HCT116 (cell line): ENCODE measurements around the gene STK39. TPM values are rescaled to one million over a fixed set of nuclear protein-coding genes. Genes with fewer than 3 reads are reported as not detected.

Source experiments
- ATAC-seq: fragments of 200-7000 bp; cut with Tn5 transposase; 2 replicates; pipeline ENCODE4 v1.9.1; 2020; ENCODE audit warnings: mild to moderate bottlenecking, moderate library complexity
- BruUV-seq: library from RNA; stranded (reverse); fragments of 400-500 nt; replicated peaks from 2 replicates; lab custom pipeline; 2021; lab: Mats Ljungman, UMichigan
- CTCF ChIA-PET: fragments of 300-600 bp; sonication (Branson Sonifier 250); formaldehyde crosslinking; loops from one replicate; lab custom pipeline; 2021; ENCODE audit warnings: antibody characterized with exemption; lab: Charles Lee
- POLR2A ChIA-PET: fragments of 300-600, 350-600 bp; sonication (Branson Sonifier 250); formaldehyde crosslinking; loops from one replicate; lab custom pipeline; 2021; ENCODE audit warnings: antibody characterized with exemption; lab: Charles Lee
- RAD21 ChIA-PET, 2 experiments: fragments of 300-600 bp; sonication (Branson Sonifier 250); formaldehyde crosslinking; loops; one replicate each; lab custom pipeline; 2023; ENCODE audit warnings: low total read pairs in 2 of 2; ENCODE audit not compliant: uncharacterized antibody in 2 of 2, unreplicated experiment in 2 of 2, low non-redundant PET in 1 of 2; lab: Charles Lee
- DNase-seq: peaks from one replicate; pipeline ENCODE4 v3.0.0-alpha.2; 2010; ENCODE audit warnings: low read depth, low spot score
- H2AFZ ChIP-seq: fragments of 200-600 bp; shearing (Covaris generic), sonication (generic); 2 replicates; pipeline ENCODE4 v1.6.1; 2017; ENCODE audit warnings: low read depth, mixed run types, mixed read lengths, antibody characterized with exemption, low read length; ENCODE audit not compliant: poor library complexity, severe bottlenecking
- H3K27ac ChIP-seq: 2 replicates; pipeline ENCODE4 v1.5.1; 2012; ENCODE audit warnings: low read depth, low read length
- H3K27me3 ChIP-seq: fragments of 200-600 bp; sonication (generic); 2 replicates; pipeline ENCODE4 v1.6.1; 2016; ENCODE audit warnings: mixed run types, low read length, mixed read lengths; ENCODE audit not compliant: insufficient read depth
- H3K36me3 ChIP-seq, 2 experiments: fragments of 200-500 bp in 1 of 2; fragments of 200-600 bp in 1 of 2; sonication (Bioruptor generic) in 1 of 2; sonication (generic) in 1 of 2; 2 replicates each; pipeline versions ENCODE4 v1.5.1 to v1.6.1; 2014 to 2016; ENCODE audit warnings: low read length in 2 of 2, inconsistent platforms in 1 of 2, mixed read lengths in 1 of 2, mixed run types in 1 of 2; ENCODE audit not compliant: insufficient read depth in 2 of 2, control insufficient read depth in 1 of 2
- H3K4me1 ChIP-seq, 2 experiments: fragments of 200-600 bp in 1 of 2; sonication (generic) in 1 of 2; 2 replicates each; pipeline versions ENCODE4 v1.5.1 to v1.6.1; 2012 to 2017; ENCODE audit warnings: low read length in 2 of 2, inconsistent platforms in 1 of 2, mild to moderate bottlenecking in 1 of 2, mixed read lengths in 1 of 2, mixed run types in 1 of 2, moderate library complexity in 1 of 2; ENCODE audit not compliant: insufficient read depth in 2 of 2, control insufficient read depth in 1 of 2
- H3K4me2 ChIP-seq: fragments of 200-600 bp; sonication (generic); 2 replicates; pipeline ENCODE4 v1.6.1; 2017; ENCODE audit warnings: mixed run types, low read length, mixed read lengths
- H3K4me3 ChIP-seq, 2 experiments: fragments of 200-600 bp in 1 of 2; sonication (generic) in 1 of 2; replicated peaks in 1 of 2; 2 replicates each; pipeline ENCODE4 v1.5.1; 2011 to 2016; ENCODE audit warnings: low read length in 2 of 2, control low read depth in 1 of 2, low read depth in 1 of 2, mild to moderate bottlenecking in 1 of 2, mixed read lengths in 1 of 2, mixed run types in 1 of 2
- H3K79me2 ChIP-seq: fragments of 200-600 bp; sonication (generic); 2 replicates; pipeline ENCODE4 v1.6.1; 2017; ENCODE audit warnings: mild to moderate bottlenecking, mixed run types, low read length, moderate library complexity, mixed read lengths; ENCODE audit not compliant: insufficient read depth
- H3K9ac ChIP-seq: fragments of 200-600 bp; sonication (generic); 2 replicates; pipeline ENCODE4 v1.6.1; 2016; ENCODE audit warnings: low read length, mixed read lengths
- H3K9me2 ChIP-seq: fragments of 200-600 bp; sonication (generic), shearing (Covaris generic); 2 replicates; pipeline ENCODE4 v1.6.1; 2017; ENCODE audit warnings: mixed run types, mild to moderate bottlenecking, moderate library complexity; ENCODE audit not compliant: insufficient read depth
- H3K9me3 ChIP-seq, 2 experiments: fragments of 200-500 bp in 1 of 2; fragments of 200-600 bp in 1 of 2; sonication (Bioruptor generic) in 1 of 2; sonication (generic) in 1 of 2; 2 replicates each; pipeline ENCODE4 v1.6.1; 2014 to 2017; ENCODE audit warnings: low read length in 2 of 2, mixed read lengths in 2 of 2, inconsistent platforms in 1 of 2, low read depth in 1 of 2, mild to moderate bottlenecking in 1 of 2, mixed run types in 1 of 2, moderate library complexity in 1 of 2; ENCODE audit not compliant: control insufficient read depth in 1 of 2, insufficient read depth in 1 of 2
- H4K20me1 ChIP-seq: fragments of 200-600 bp; sonication (generic), shearing (Covaris generic); 2 replicates; pipeline ENCODE4 v1.6.1; 2017; ENCODE audit warnings: mixed run types, mild to moderate bottlenecking, moderate library complexity; ENCODE audit not compliant: insufficient read depth
- CBX3 ChIP-seq: IDR thresholded peaks from 2 replicates; pipeline ENCODE4 v1.6.1; 2012; ENCODE audit warnings: low read depth
- EZH2 ChIP-seq: fragments of 200-600 bp; sonication (generic); IDR thresholded peaks from 2 replicates; pipeline ENCODE4 v1.6.1; 2017; ENCODE audit warnings: antibody characterized with exemption, mixed run types
- POLR2A ChIP-seq: IDR thresholded peaks from 2 replicates; pipeline ENCODE4 v1.7.0; 2011; ENCODE audit warnings: borderline replicate concordance; ENCODE audit not compliant: insufficient read depth, insufficient read length; ENCODE audit errors: extremely low read depth
- POLR2AphosphoS5 ChIP-seq: IDR thresholded peaks from 2 replicates; pipeline ENCODE4 v1.6.1; 2011; ENCODE audit warnings: mild to moderate bottlenecking, low read depth, low read length, moderate library complexity
- intact Hi-C: fragments of 100-400 bp; cut with micrococcal nuclease; formaldehyde crosslinking; loops from 2 replicates; pipeline ENCODE4 v1.10.0; 2022
- total RNA-seq: library from RNA; stranded (reverse); gene quantifications from one replicate; pipeline ENCODE4 v1.2.1, GENCODE V29; 2021; ENCODE audit not compliant: unreplicated experiment

STK39 gene
- total RNA-seq, 1 experiment from 2014 or later, result 118 TPM

GRCh38 chr2:167972020-167972419 is 275.4 kb downstream of the STK39 start:
- DNase-seq (no peak), ATAC-seq (no peak)
- Histone ChIP-seq H3K79me2 (no peaks in the 10 kb centered on the region; the same call in 1 of the 2 replicates), H3K4me1 (no peaks in the 10 kb centered on the region), H3K27ac (no peak overlapping the region), H3K4me2 (no peak overlapping the region), H2AFZ (no peak overlapping the region), H3K9me3 (peaks cover 0 to 5% of the 10 kb centered on the region in 2 experiments; a peak in 1 of 4 replicates), H3K27me3 (no peaks in the 10 kb centered on the region), H4K20me1 (no peaks in the 10 kb centered on the region), H3K9ac (no peak overlapping the region), H3K36me3 (peaks cover 0 to 14% of the 10 kb centered on the region in 2 experiments; a peak in 1 of 4 replicates), H3K4me3 (no peak overlapping the region), H3K9me2 (no peaks in the 10 kb centered on the region)
- intact Hi-C loops, result no loop called here
- RAD21 ChIA-PET, result no interaction called here
- POLR2A ChIA-PET, result no interaction called here
- no TSS peak for BruUV-seq
- CTCF ChIA-PET, result no interaction called here
- TF ChIP-seq POLR2A (no peak), CBX3 (no peak)

GRCh38 chr2:167966937-167967913 is 280.2 kb downstream of the STK39 start:
- ChIA-PET POLR2A (no interaction called here), CTCF (interaction anchor here (1.4 kb wide), 1 partner anchor 152 kb away, joined by 3 read pairs; no protein-coding TSS in a partner anchor), RAD21 (no interaction called here)
- peaks cover 0 to 5% of the 10 kb centered on the region in 2 experiments; a peak in 1 of 4 replicates for H3K9me3 ChIP-seq
- no peak overlapping the region for H3K27ac ChIP-seq
- DNase-seq, result no peak
- no peak overlapping the region for H2AFZ ChIP-seq
- H3K4me3 ChIP-seq, result no peak overlapping the region
- H3K9ac ChIP-seq, result no peak overlapping the region
- peaks cover 0 to 16% of the 10 kb centered on the region in 2 experiments; a peak in 2 of 4 replicates for H3K36me3 ChIP-seq
- no peak for ATAC-seq
- H3K27me3 ChIP-seq, result no peaks in the 10 kb centered on the region
- no peak overlapping the region for H3K4me2 ChIP-seq
- H4K20me1 ChIP-seq, result no peaks in the 10 kb centered on the region; the same call in 1 of the 2 replicates
- no peaks in the 10 kb centered on the region for H3K9me2 ChIP-seq
- intact Hi-C loops, result no loop called here
- no peaks in the 10 kb centered on the region for H3K4me1 ChIP-seq
- BruUV-seq, result no TSS peak
- H3K79me2 ChIP-seq, result no peaks in the 10 kb centered on the region; the same call in 1 of the 2 replicates
- TF ChIP-seq POLR2AphosphoS5 (no peak), EZH2 (no peak)
- TF ChIP-seq, all 23 proteins: peak for 0
